ENCODE measurements around the gene SHTN1. TPM values are rescaled to one million over a fixed set of nuclear protein-coding genes. Genes with fewer than 3 reads are reported as not detected.

SHTN1 gene
- total RNA-seq, 3 donors from 2014 or later (not counting 1 experiment from before 2014, with no cell fraction given) = 0.88 to 1.4 (median 1.1) TPM

DNA sequence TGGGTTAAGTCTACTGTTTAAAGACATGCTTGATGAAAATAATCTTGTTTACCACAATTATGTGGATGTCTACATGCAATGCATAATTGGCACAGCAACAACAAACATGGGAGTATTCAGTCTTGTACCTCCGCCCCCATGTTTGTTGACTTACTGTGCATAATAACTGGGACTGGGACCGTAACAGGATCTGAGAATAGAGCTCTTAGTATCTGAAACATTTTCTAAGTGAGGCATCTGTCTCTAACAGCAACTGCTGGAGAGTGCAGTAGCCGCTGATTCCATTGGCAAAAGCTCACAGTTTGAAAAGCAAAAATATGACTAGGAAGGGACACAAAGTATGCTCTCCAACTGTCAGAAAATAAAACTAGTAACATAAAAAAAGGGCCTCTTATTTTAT, 94.1 kb downstream of the SHTN1 start:
- no peaks in the 10 kb centered on the region for H3K36me3 ChIP-seq (ENCODE audit: control insufficient read depth, insufficient read depth, low read length)
- no peak for ATAC-seq
- no peak for DNase-seq
- no peak overlapping the region for H3K27ac ChIP-seq (ENCODE audit: low read length)
- H3K36me3 Mint-ChIP-seq = no peaks in the 10 kb centered on the region
- no peaks in the 10 kb centered on the region for H3K4me1 Mint-ChIP-seq
- no peaks in the 10 kb centered on the region for H3K27me3 Mint-ChIP-seq (ENCODE audit: low read depth in 2 of 2)
- H3K4me1 ChIP-seq (ENCODE audit: control insufficient read depth, insufficient read depth, low read length) = no peaks in the 10 kb centered on the region
- intact Hi-C loops (cut with micrococcal nuclease) = no loop called here
- 87% methylated on average over 3 of the region's 3 CpGs for WGBS (ENCODE audit: insufficient coverage)
- no peaks in the 10 kb centered on the region for H3K9me3 ChIP-seq (ENCODE audit: control insufficient read depth, insufficient read depth, low read length)
- peaks cover 0 to 2% of the 10 kb centered on the region in 2 donors for H3K9me3 Mint-ChIP-seq
- H3K27me3 ChIP-seq (ENCODE audit: control insufficient read depth, insufficient read depth, low read length) = no peaks in the 10 kb centered on the region
- no peak overlapping the region for H3K4me3 ChIP-seq (ENCODE audit: low read length)
- no peak for TF ChIP-seq CTCF (IDR thresholded peaks at IDR 0.05)
- no peak overlapping the region for H3K4me3 Mint-ChIP-seq
- H3K27ac Mint-ChIP-seq = no peak overlapping the region

GRCh38 chr10:116909307-116909706, 95.7 kb downstream of the SHTN1 start:
- no peaks in the 10 kb centered on the region for H3K27me3 ChIP-seq (ENCODE audit: control insufficient read depth, insufficient read depth, low read length)
- no peak overlapping the region for H3K4me3 Mint-ChIP-seq
- WGBS (ENCODE audit: insufficient coverage) = no CpG with 5 or more reads among the region's 1 CpG
- DNase-seq (no peak), ATAC-seq (no peak)
- H3K27ac ChIP-seq (ENCODE audit: low read length) = no peak overlapping the region
- peaks cover 0 to 2% of the 10 kb centered on the region in 2 donors for H3K9me3 Mint-ChIP-seq
- no peaks in the 10 kb centered on the region for H3K27me3 Mint-ChIP-seq (ENCODE audit: low read depth in 2 of 2)
- no peak overlapping the region for H3K27ac Mint-ChIP-seq
- H3K4me3 ChIP-seq (ENCODE audit: low read length) = no peak overlapping the region
- no peaks in the 10 kb centered on the region for H3K9me3 ChIP-seq (ENCODE audit: control insufficient read depth, insufficient read depth, low read length)
- TF ChIP-seq CTCF (IDR thresholded peaks at IDR 0.05) = no peak
- no peaks in the 10 kb centered on the region for H3K36me3 Mint-ChIP-seq
- no peaks in the 10 kb centered on the region for H3K36me3 ChIP-seq (ENCODE audit: control insufficient read depth, insufficient read depth, low read length)
- H3K4me1 ChIP-seq (ENCODE audit: control insufficient read depth, insufficient read depth, low read length) = no peaks in the 10 kb centered on the region
- intact Hi-C loops (cut with micrococcal nuclease) = no loop called here
- no peaks in the 10 kb centered on the region for H3K4me1 Mint-ChIP-seq

DNA sequence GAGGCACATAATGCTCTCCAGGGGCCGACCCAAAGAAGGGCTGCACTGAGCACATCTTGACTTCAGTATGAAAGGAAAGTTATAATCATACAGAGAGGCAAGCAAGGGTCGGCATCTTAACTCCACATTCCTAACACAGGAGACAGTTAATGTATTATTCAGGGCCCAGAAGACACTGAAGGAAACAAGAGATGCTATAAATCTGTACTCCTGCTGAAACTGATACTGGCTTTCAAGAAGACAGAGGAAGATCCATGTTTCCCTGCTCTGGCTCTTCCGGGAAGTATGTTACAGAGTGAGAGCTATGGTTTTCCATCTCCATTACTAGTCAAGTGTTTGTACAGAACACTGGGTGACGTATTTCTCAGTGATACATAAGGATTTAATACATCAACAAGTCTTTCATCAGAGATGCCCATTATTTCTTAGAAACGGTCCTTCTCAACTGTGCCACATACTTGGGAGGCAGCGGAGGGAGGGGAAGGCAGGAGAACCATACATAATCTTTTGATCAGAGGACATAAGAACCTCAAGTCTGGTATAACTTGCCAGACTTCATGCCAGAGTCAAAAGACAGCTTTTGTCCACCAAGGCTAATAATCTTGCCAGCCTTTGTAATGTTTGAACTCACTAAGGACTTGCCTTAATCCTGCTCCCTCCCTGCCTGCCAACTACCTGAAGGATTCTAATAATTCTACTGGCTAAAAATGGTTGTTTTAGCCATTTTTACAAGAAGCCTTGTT, 97.6 kb downstream of the SHTN1 start:
- H3K4me3 Mint-ChIP-seq = no peak overlapping the region
- H3K4me3 ChIP-seq (ENCODE audit: low read length) = no peak overlapping the region
- 85% methylated on average over 6 of the region's 6 CpGs for WGBS (ENCODE audit: insufficient coverage)
- no peak for DNase-seq
- H3K36me3 Mint-ChIP-seq = no peaks in the 10 kb centered on the region
- intact Hi-C loops (cut with micrococcal nuclease) = no loop called here
- ATAC-seq = no peak
- H3K27me3 ChIP-seq (ENCODE audit: control insufficient read depth, insufficient read depth, low read length) = no peaks in the 10 kb centered on the region
- no peak overlapping the region for H3K27ac Mint-ChIP-seq
- no peaks in the 10 kb centered on the region for H3K4me1 Mint-ChIP-seq
- no peak overlapping the region for H3K27ac ChIP-seq (ENCODE audit: low read length)
- H3K9me3 Mint-ChIP-seq = peaks cover 0 to 4% of the 10 kb centered on the region in 2 donors
- H3K4me1 ChIP-seq (ENCODE audit: control insufficient read depth, insufficient read depth, low read length) = no peaks in the 10 kb centered on the region
- no peak for TF ChIP-seq CTCF (IDR thresholded peaks at IDR 0.05)
- no peaks in the 10 kb centered on the region for H3K36me3 ChIP-seq (ENCODE audit: control insufficient read depth, insufficient read depth, low read length)
- H3K27me3 Mint-ChIP-seq (ENCODE audit: low read depth in 2 of 2) = no peaks in the 10 kb centered on the region
- H3K9me3 ChIP-seq (ENCODE audit: control insufficient read depth, insufficient read depth, low read length) = no peaks in the 10 kb centered on the region

DNA sequence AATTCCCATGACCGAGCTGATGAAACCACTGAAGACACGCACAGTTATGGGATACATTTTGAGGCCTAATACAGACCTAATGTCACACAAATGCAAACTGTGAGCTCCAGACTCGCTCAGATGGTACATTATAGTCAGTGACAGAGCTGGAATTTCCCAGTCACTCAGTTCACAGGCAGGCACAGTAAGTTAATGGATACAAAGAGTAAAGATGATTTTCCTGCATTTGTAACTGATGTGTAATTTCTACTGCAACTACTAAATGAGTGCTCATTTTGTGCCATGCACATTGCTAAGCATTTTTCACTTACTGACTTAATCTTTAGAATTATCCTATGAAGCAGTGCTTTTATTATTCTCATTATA, 99.2 kb downstream of the SHTN1 start:
- no peak for DNase-seq

More for the DNA sequence above, 99.2 kb downstream of the SHTN1 start:
- no peak for ATAC-seq
- Histone ChIP-seq H3K36me3 (ENCODE audit: control insufficient read depth, insufficient read depth, low read length) (no peaks in the 10 kb centered on the region), H3K4me1 (ENCODE audit: control insufficient read depth, insufficient read depth, low read length) (no peaks in the 10 kb centered on the region), H3K4me3 (ENCODE audit: low read length) (no peak overlapping the region), H3K27ac (ENCODE audit: low read length) (no peak overlapping the region), H3K27me3 (ENCODE audit: control insufficient read depth, insufficient read depth, low read length) (no peaks in the 10 kb centered on the region), H3K9me3 (ENCODE audit: control insufficient read depth, insufficient read depth, low read length) (no peaks in the 10 kb centered on the region)
- 94% methylated on average over 3 of the region's 3 CpGs for WGBS (ENCODE audit: insufficient coverage)
- intact Hi-C loops (cut with micrococcal nuclease) = no loop called here
- Mint-ChIP-seq H3K9me3 (peaks cover 0 to 4% of the 10 kb centered on the region in 2 donors), H3K27ac (no peak overlapping the region), H3K4me1 (no peaks in the 10 kb centered on the region), H3K27me3 (ENCODE audit: low read depth in 2 of 2) (no peaks in the 10 kb centered on the region), H3K36me3 (no peaks in the 10 kb centered on the region), H3K4me3 (no peak overlapping the region)
- TF ChIP-seq CTCF (IDR thresholded peaks at IDR 0.05) = no peak

All from natural killer cell (primary cell).